ENCODE data around the gene FYN. TPM values are rescaled to one million over a fixed set of nuclear protein-coding genes. Genes with fewer than 3 reads are reported as not detected.

Gene FYN
- total and polyA plus RNA-seq, 2 of the 4 experiments (the other 2 are of a cell fraction) = 30.8 to 36.4 TPM

- DNase-seq (no peak), ATAC-seq (ENCODE audit: low read depth) (no peak)
- peaks cover 35 to 56% of the 10 kb centered on the region in 2 experiments for H3K79me1 ChIP-seq (ENCODE audit: low read depth in 1 of 2, low read length in 2 of 2)
- H2BK15ac ChIP-seq (ENCODE audit: low read depth, low read length) = no peak overlapping the region
- H3K9me1 ChIP-seq (ENCODE audit: insufficient read depth, low read length) = peaks cover 10% of the 10 kb centered on the region
- no CpG with 5 or more reads among the region's 5 CpGs for WGBS, 2 experiments (ENCODE audit: extremely low coverage in 2 of 2, insufficient read length in 1 of 2)
- H2AK9ac ChIP-seq (replicated peaks; ENCODE audit: low read depth, low read length, poor library complexity) = no peak overlapping the region
- dilution Hi-C loops (cut with HindIII; ENCODE audit: low sequenced_read_pairs, unreplicated experiment) (no loop called here), intact Hi-C loops (cut with micrococcal nuclease) (no loop called here), in situ Hi-C loops (cut with MboI; ENCODE audit: low sequenced_read_pairs) (no loop called here)
- no peak overlapping the region for H4K5ac ChIP-seq (ENCODE audit: low read depth, low read length)
- peaks cover 21% of the 10 kb centered on the region for H3K4me1 ChIP-seq (ENCODE audit: control insufficient read depth, insufficient read depth, low read length)
- H3K36me3 ChIP-seq (ENCODE audit: control insufficient read depth, insufficient read depth, low read length) = peaks cover 8% of the 10 kb centered on the region; the same call in 1 of the 2 replicates
- no peaks in the 10 kb centered on the region for H3K27me3 ChIP-seq (ENCODE audit: control insufficient read depth, insufficient read depth, low read length)
- no peaks in the 10 kb centered on the region for H3K9me3 ChIP-seq (ENCODE audit: control insufficient read depth, insufficient read depth, low read length)
- no peak overlapping the region for H3K14ac ChIP-seq (replicated peaks; ENCODE audit: low read depth, low read length)
- no peak overlapping the region for H3K23ac ChIP-seq (ENCODE audit: low read depth, low read length)
- H3K9ac ChIP-seq (ENCODE audit: low read depth, low read length) = no peak overlapping the region
- ChIA-PET POLR2A (ENCODE audit: unreplicated experiment) (no interaction called here), CTCF (no interaction called here)
- no TSS peak for BruUV-seq (replicated peaks)
- no peak overlapping the region for H2BK20ac ChIP-seq (ENCODE audit: low read depth, low read length)
- H2BK120ac ChIP-seq (ENCODE audit: low read depth, low read length) = no peak overlapping the region
- no peak overlapping the region for H3K4ac ChIP-seq (ENCODE audit: low read depth, low read length)
- H3K56ac ChIP-seq (ENCODE audit: extremely low read depth, insufficient read depth, low read length) = no peak overlapping the region
- H3K27ac ChIP-seq (ENCODE audit: insufficient read depth, low read length) = no peak overlapping the region
- no peak overlapping the region for H3K4me3 ChIP-seq (ENCODE audit: insufficient read depth, low read depth, low read length)
- H2AK5ac ChIP-seq (ENCODE audit: low read depth, low read length) = no peak overlapping the region
- no peak overlapping the region for H4K8ac ChIP-seq (ENCODE audit: low read depth in 2 of 2, low read length in 2 of 2)
- H4K91ac ChIP-seq (ENCODE audit: insufficient read depth, low read depth, low read length) = no peak overlapping the region
- H3K4me2 ChIP-seq (ENCODE audit: low read depth, low read length) = no peak overlapping the region
- no peak overlapping the region for H3K18ac ChIP-seq (ENCODE audit: low read depth, low read length)
- peaks cover 33% of the 10 kb centered on the region for H4K20me1 ChIP-seq (ENCODE audit: insufficient read depth, low read length)
- H2BK5ac ChIP-seq (ENCODE audit: low read depth, low read length, poor library complexity, severe bottlenecking) = no peak overlapping the region
- H2AFZ ChIP-seq (replicated peaks; ENCODE audit: low read length, poor library complexity) = no peak overlapping the region
- TF ChIP-seq SMC3 (IDR thresholded peaks at IDR 0.05; ENCODE audit: low read depth, low read length) (no peak), NFE2L2 (IDR thresholded peaks at IDR 0.05; ENCODE audit: low read depth, low read length) (no peak), CTCF (conservative IDR thresholded peaks at IDR 0.05; ENCODE audit: low read depth, low read length) (no peak), FOS (IDR thresholded peaks at IDR 0.05; ENCODE audit: low read depth, low read length) (no peak), CHD1 (IDR thresholded peaks at IDR 0.05; ENCODE audit: low read depth, low read length) (no peak), MAZ (IDR thresholded peaks at IDR 0.05; ENCODE audit: borderline replicate concordance, low read depth, low read length) (no peak), BHLHE40 (IDR thresholded peaks at IDR 0.05; ENCODE audit: low read depth, low read length) (no peak), POLR2A (IDR thresholded peaks at IDR 0.05; ENCODE audit: low read depth, low read length) (no peak), RAD21 (IDR thresholded peaks at IDR 0.05; ENCODE audit: low read length) (no peak), MAFK (IDR thresholded peaks at IDR 0.05; ENCODE audit: low read depth, low read length) (no peak), RFX5 (IDR thresholded peaks at IDR 0.05; ENCODE audit: low read depth, low read length) (no peak), CEBPB (IDR thresholded peaks at IDR 0.05; ENCODE audit: low read depth, low read length) (no peak), ELK1 (IDR thresholded peaks at IDR 0.05; ENCODE audit: borderline replicate concordance, low read depth, low read length) (no peak), MXI1 (IDR thresholded peaks at IDR 0.05; ENCODE audit: borderline replicate concordance, low read depth, low read length) (no peak)
- TF ChIP-seq, protein P1, sequence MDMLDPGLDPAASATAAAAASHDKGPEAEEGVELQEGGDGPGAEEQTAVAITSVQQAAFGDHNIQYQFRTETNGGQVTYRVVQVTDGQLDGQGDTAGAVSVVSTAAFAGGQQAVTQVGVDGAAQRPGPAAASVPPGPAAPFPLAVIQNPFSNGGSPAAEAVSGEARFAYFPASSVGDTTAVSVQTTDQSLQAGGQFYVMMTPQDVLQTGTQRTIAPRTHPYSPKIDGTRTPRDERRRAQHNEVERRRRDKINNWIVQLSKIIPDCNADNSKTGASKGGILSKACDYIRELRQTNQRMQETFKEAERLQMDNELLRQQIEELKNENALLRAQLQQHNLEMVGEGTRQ (IDR thresholded peaks at IDR 0.05; ENCODE audit: low read depth, low read length) = no peak
Observed at GRCh38 chr6:111846492-111847409, 26.5 kb downstream of the FYN start.

Measured in IMR-90 (cell line).